ENCODE measurements around the gene ARMC9.

DNA sequence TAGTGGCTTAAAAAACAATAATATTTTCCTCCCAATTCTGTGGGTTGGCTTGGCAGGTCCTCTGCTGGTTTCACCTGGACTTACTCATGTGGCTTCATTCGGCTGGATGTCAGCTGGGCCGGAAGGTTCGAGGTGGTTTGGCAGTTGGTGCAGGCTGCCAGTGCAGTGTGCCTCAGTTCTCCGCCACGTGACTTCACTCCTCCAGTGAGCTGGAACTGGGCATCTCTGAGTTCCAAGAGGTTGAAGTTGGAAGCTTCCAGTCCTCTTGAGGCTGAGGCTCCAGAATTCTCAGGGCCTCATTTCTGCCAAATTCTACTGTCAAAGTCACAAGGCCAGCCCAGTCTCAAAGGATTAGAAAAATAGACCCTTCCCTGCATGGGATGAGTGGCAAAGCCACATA lies 113.6 kb downstream of the ARMC9 start:
- TF ChIP-seq, protein P1, sequence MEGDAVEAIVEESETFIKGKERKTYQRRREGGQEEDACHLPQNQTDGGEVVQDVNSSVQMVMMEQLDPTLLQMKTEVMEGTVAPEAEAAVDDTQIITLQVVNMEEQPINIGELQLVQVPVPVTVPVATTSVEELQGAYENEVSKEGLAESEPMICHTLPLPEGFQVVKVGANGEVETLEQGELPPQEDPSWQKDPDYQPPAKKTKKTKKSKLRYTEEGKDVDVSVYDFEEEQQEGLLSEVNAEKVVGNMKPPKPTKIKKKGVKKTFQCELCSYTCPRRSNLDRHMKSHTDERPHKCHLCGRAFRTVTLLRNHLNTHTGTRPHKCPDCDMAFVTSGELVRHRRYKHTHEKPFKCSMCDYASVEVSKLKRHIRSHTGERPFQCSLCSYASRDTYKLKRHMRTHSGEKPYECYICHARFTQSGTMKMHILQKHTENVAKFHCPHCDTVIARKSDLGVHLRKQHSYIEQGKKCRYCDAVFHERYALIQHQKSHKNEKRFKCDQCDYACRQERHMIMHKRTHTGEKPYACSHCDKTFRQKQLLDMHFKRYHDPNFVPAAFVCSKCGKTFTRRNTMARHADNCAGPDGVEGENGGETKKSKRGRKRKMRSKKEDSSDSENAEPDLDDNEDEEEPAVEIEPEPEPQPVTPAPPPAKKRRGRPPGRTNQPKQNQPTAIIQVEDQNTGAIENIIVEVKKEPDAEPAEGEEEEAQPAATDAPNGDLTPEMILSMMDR (IDR thresholded peaks at IDR 0.05): no peak
- no peak for TF ChIP-seq POLR2AphosphoS5 (IDR thresholded peaks at IDR 0.05)
- no peak for TF ChIP-seq EP300 (IDR thresholded peaks at IDR 0.05)

Data from upper lobe of left lung (tissue), 4 donors.